Sigmoid colon (tissue), 4 donors: Measurements from ENCODE around the gene SMARCAD1.

Experiments used
- CTCF ChIP-seq, 4 experiments: fragments of 450-650 bp in 3 of 4; fragments of 200-600 bp in 1 of 4; IDR thresholded peaks; one replicate each; pipeline ENCODE4 v1.5.1; 2016 to 2019; ENCODE audit warnings: antibody characterized with exemption in 4 of 4, mild to moderate bottlenecking in 3 of 4, moderate library complexity in 2 of 4
- POLR2AphosphoS5 ChIP-seq, 4 donors: sonication (generic); formaldehyde crosslinking; IDR thresholded peaks; one replicate each; pipeline ENCODE4 v1.6.1; 2017; ENCODE audit warnings: antibody characterized with exemption in 4 of 4

- no peak for TF ChIP-seq CTCF (IDR thresholded peaks at IDR 0.05)
- TF ChIP-seq POLR2AphosphoS5 (IDR thresholded peaks at IDR 0.05), result no peak
Measured at GRCh38 chr4:94244829-94245185, 37.1 kb downstream of the SMARCAD1 start.
